Endothelial cell of umbilical vein (primary cell): Measurements from ENCODE around the gene AHRR. TPM values are rescaled to one million over a fixed set of nuclear protein-coding genes. Genes with fewer than 3 reads are reported as not detected.

ENCODE experiments used
- BruUV-seq: library from RNA; stranded (reverse); fragments of 400-500 nt; replicated peaks from 2 replicates; lab custom pipeline; 2021; lab: Mats Ljungman, UMichigan
- CTCF ChIA-PET: fragments of 300-600, 350-600 bp; sonication (Branson Sonifier 250); formaldehyde crosslinking; loops from one replicate; lab custom pipeline; 2021; ENCODE audit warnings: antibody characterized with exemption, inconsistent platforms; lab: Charles Lee
- POLR2A ChIA-PET: fragments of 300-600, 350-600 bp; sonication (Branson Sonifier 250); formaldehyde crosslinking; loops from one replicate; lab custom pipeline; 2021; ENCODE audit warnings: antibody characterized with exemption, inconsistent platforms; lab: Charles Lee
- DNase-seq: peaks from one replicate; pipeline ENCODE4 v3.0.0-alpha.2; 2011; ENCODE audit warnings: low read depth, low spot score
- FAIRE-seq: peaks from 2 replicates; lab custom pipeline; 2011; peaks lifted over from hg19 to GRCh38; lab: Jason Lieb, UNC
- H2AFZ ChIP-seq: 2 replicates; pipeline ENCODE4 v1.6.0; 2012; ENCODE audit warnings: low read depth, low read length, control low read depth, inconsistent platforms
- H3K27ac ChIP-seq: 2 replicates; pipeline ENCODE4 v1.5.1; 2011; ENCODE audit warnings: low read depth, mild to moderate bottlenecking, control low read depth, low read length, moderate library complexity; ENCODE audit not compliant: insufficient read depth
- H3K27me3 ChIP-seq, 2 experiments: 2 replicates each; pipeline versions ENCODE4 v1.6.0 to v1.6.1; 2011; ENCODE audit warnings: low read length in 2 of 2, mixed read lengths in 1 of 2; ENCODE audit not compliant: control insufficient read depth in 2 of 2, insufficient read depth in 2 of 2
- H3K36me3 ChIP-seq, 2 experiments: 2 replicates in 1 of 2; 3 replicates in 1 of 2; pipeline ENCODE4 v1.5.1; 2011; ENCODE audit warnings: low read length in 2 of 2, mild to moderate bottlenecking in 1 of 2, moderate library complexity in 1 of 2; ENCODE audit not compliant: control insufficient read depth in 2 of 2, insufficient read depth in 2 of 2; ENCODE audit errors: extremely low read depth in 1 of 2
- H3K4me1 ChIP-seq: 3 replicates; pipeline ENCODE4 v1.5.1; 2011; ENCODE audit warnings: mild to moderate bottlenecking, low read length; ENCODE audit not compliant: control insufficient read depth, insufficient read depth; ENCODE audit errors: extremely low read depth
- H3K4me2 ChIP-seq: 2 replicates; pipeline ENCODE4 v1.6.1; 2011; ENCODE audit warnings: low read length, control low read depth, mixed read lengths; ENCODE audit not compliant: insufficient read depth
- H3K4me3 ChIP-seq, 3 experiments: fragments of 200-600 bp in 1 of 3; sonication (generic), shearing (Covaris generic) in 1 of 3; replicated peaks in 1 of 3; 2 replicates each; pipeline ENCODE4 v1.5.1; 2011 to 2016; ENCODE audit warnings: control low read depth in 3 of 3, low read length in 3 of 3, mild to moderate bottlenecking in 2 of 3, inconsistent platforms in 1 of 3, low read depth in 1 of 3, moderate library complexity in 1 of 3; ENCODE audit not compliant: insufficient read depth in 1 of 3
- H3K79me2 ChIP-seq: 2 replicates; pipeline ENCODE4 v1.6.0; 2012; ENCODE audit warnings: low read length, inconsistent platforms; ENCODE audit not compliant: control insufficient read depth, insufficient read depth
- H3K9ac ChIP-seq: replicated peaks from 2 replicates; pipeline ENCODE3; 2011; ENCODE audit warnings: low read length, control low read depth; ENCODE audit not compliant: insufficient read depth; ENCODE audit errors: extremely low read depth
- H3K9me1 ChIP-seq: replicated peaks from 3 replicates; pipeline ENCODE4 v1.6.0; 2011; ENCODE audit warnings: mild to moderate bottlenecking, low read length; ENCODE audit not compliant: control insufficient read depth, insufficient read depth; ENCODE audit errors: extremely low read depth
- H3K9me3 ChIP-seq: replicated peaks from 2 replicates; pipeline ENCODE4 v1.5.1; 2012; ENCODE audit warnings: low read length, inconsistent platforms; ENCODE audit not compliant: control insufficient read depth, insufficient read depth
- H4K20me1 ChIP-seq: replicated peaks from 2 replicates; pipeline ENCODE3; 2011; ENCODE audit warnings: mild to moderate bottlenecking, low read length; ENCODE audit not compliant: control insufficient read depth, insufficient read depth; ENCODE audit errors: extremely low read depth
- CTCF ChIP-seq, 2 donors: IDR thresholded peaks; 1 replicate in 1 of 2; 2 replicates in 1 of 2; pipeline ENCODE4 v1.5.1; 2011; ENCODE audit warnings: low read length in 2 of 2, mild to moderate bottlenecking in 2 of 2, moderate library complexity in 2 of 2, control low read depth in 1 of 2, inconsistent platforms in 1 of 2, low read depth in 1 of 2; ENCODE audit not compliant: insufficient read depth in 1 of 2; ENCODE audit errors: extremely low read depth in 1 of 2
- EZH2 ChIP-seq: IDR thresholded peaks from 2 replicates; pipeline ENCODE4 v1.6.1; 2012; ENCODE audit warnings: borderline replicate concordance, low read depth, mild to moderate bottlenecking, moderate library complexity, low read length, inconsistent platforms; ENCODE audit not compliant: severe bottlenecking
- FOS ChIP-seq: IDR thresholded peaks from 2 replicates; pipeline ENCODE4 v1.6.1; 2011; ENCODE audit warnings: mild to moderate bottlenecking, low read length, moderate library complexity, borderline replicate concordance; ENCODE audit not compliant: insufficient read depth
- GATA2 ChIP-seq: IDR thresholded peaks from 2 replicates; pipeline ENCODE4 v1.7.0; 2011; ENCODE audit warnings: low read depth, mild to moderate bottlenecking, moderate library complexity, mixed read lengths, low read length; ENCODE audit not compliant: insufficient read length, insufficient read depth
- JUN ChIP-seq: IDR thresholded peaks from 2 replicates; pipeline ENCODE4 v1.6.1; 2011; ENCODE audit warnings: borderline replicate concordance, low read depth; ENCODE audit not compliant: insufficient read length, insufficient read depth
- MAX ChIP-seq: IDR thresholded peaks from 2 replicates; pipeline ENCODE4 v1.6.1; 2011; ENCODE audit not compliant: insufficient read depth, insufficient read length
- MYC ChIP-seq: IDR thresholded peaks from one replicate; pipeline ENCODE4 v1.6.1; 2011; ENCODE audit warnings: mild to moderate bottlenecking, low read depth, low read length
- POLR2A ChIP-seq: IDR thresholded peaks from 2 replicates; pipeline ENCODE4 v1.6.1; 2012; ENCODE audit warnings: low read depth, mild to moderate bottlenecking, control low read depth, low read length
- POLR2AphosphoS5 ChIP-seq: IDR thresholded peaks from 2 replicates; pipeline ENCODE4 v1.6.1; 2012; ENCODE audit warnings: low read depth, mild to moderate bottlenecking, control low read depth, low read length, moderate library complexity; ENCODE audit not compliant: insufficient read depth
- dilution Hi-C: fragments of 300-500 bp; cut with MboI; formaldehyde crosslinking; loops from one replicate; pipeline ENCODE4 v1.15.0; 2019; ENCODE audit warnings: low sequenced_read_pairs; ENCODE audit not compliant: extremely low pct_ligation_motif_present
- intact Hi-C: fragments of 100-400 bp; cut with micrococcal nuclease; formaldehyde crosslinking; loops from one replicate; pipeline ENCODE4 v1.10.0; 2022
- polyA plus RNA-seq, 4 experiments: library from polyadenylated mRNA; depleted of rRNA in 3 of 4; stranded (reverse) in 3 of 4; unstranded in 1 of 4; fragments of >200 nt; gene quantifications; 2 replicates each; pipeline versions ENCODE4 v1.2.1 to v1.2.3, GENCODE V29; 2011 to 2012; ENCODE audit warnings: missing spikeins in 1 of 4
- total RNA-seq: library from RNA; stranded (reverse); gene quantifications from 2 replicates; pipeline ENCODE4 v1.2.3, GENCODE V29; 2021

Gene AHRR
- total and polyA plus RNA-seq, 2 donors (not counting 3 experiments of a cell fraction or from before 2014, with no cell fraction given) = 3.1 to 7.3 TPM

- CTCF ChIA-PET = interaction anchor here (1.4 to 4.1 kb wide), 3 partner anchors 13 to 239 kb away, joined by 5 to 21 read pairs (median 14); no protein-coding TSS in a partner anchor
- POLR2A ChIA-PET = no interaction called here
- intact Hi-C loops = no loop called here
- no peak for TF ChIP-seq JUN
- TF ChIP-seq GATA2 = no peak
- no peak for TF ChIP-seq FOS
- no peak for TF ChIP-seq POLR2A
- TF ChIP-seq CTCF (IDR thresholded peaks at IDR 0.05; ENCODE audit: extremely low read depth in 1 of 2, insufficient read depth in 1 of 2, low read depth in 1 of 2, low read length in 2 of 2) = no peak
- TF ChIP-seq MAX = no peak
- TF ChIP-seq POLR2AphosphoS5 = no peak
- TF ChIP-seq EZH2 = no peak
- TF ChIP-seq MYC = no peak
- Histone ChIP-seq H3K4me2 (no peak overlapping the region), H3K4me1 (no peaks in the 10 kb centered on the region), H3K9me3 (no peaks in the 10 kb centered on the region), H2AFZ (no peak overlapping the region), H3K79me2 (no peaks in the 10 kb centered on the region), H3K27me3 (no peaks in the 10 kb centered on the region), H3K27ac (no peak overlapping the region), H3K9ac (no peak overlapping the region), H4K20me1 (no peaks in the 10 kb centered on the region), H3K36me3 (no peaks in the 10 kb centered on the region), H3K4me3 (no peak overlapping the region), H3K9me1 (no peaks in the 10 kb centered on the region)
- dilution Hi-C loops = no loop called here
- DNase-seq (no peak), FAIRE-seq (no peak)
- BruUV-seq = no TSS peak
These were observed 106.0 kb downstream of the AHRR start for GRCh38 chr5:427415-428087.
